Retinal pigment epithelial cell (primary cell): Measurements from ENCODE around the gene SLC43A1.

Experiments
- DNase-seq: peaks from one replicate; pipeline ENCODE4 v3.0.0-alpha.2; 2010; ENCODE audit warnings: low read depth
- H3K4me3 ChIP-seq: 2 replicates; pipeline ENCODE4 v1.5.1; 2011; ENCODE audit warnings: mild to moderate bottlenecking, low read length, control low read depth, moderate library complexity
- TF ChIP-seq, protein P1 (sequence below): conservative IDR thresholded peaks from 2 replicates; pipeline ENCODE4 v1.5.1; 2011; ENCODE audit warnings: low read depth, low read length, control low read depth, inconsistent platforms

SLC43A1 gene

GRCh38 chr11:57490456-57491248, 24.9 kb downstream of the SLC43A1 start:
- no peak for DNase-seq

GRCh38 chr11:57487920-57488659, 27.4 kb downstream of the SLC43A1 start:
- no peak for DNase-seq
- no peak overlapping the region for H3K4me3 ChIP-seq
- TF ChIP-seq, protein P1, sequence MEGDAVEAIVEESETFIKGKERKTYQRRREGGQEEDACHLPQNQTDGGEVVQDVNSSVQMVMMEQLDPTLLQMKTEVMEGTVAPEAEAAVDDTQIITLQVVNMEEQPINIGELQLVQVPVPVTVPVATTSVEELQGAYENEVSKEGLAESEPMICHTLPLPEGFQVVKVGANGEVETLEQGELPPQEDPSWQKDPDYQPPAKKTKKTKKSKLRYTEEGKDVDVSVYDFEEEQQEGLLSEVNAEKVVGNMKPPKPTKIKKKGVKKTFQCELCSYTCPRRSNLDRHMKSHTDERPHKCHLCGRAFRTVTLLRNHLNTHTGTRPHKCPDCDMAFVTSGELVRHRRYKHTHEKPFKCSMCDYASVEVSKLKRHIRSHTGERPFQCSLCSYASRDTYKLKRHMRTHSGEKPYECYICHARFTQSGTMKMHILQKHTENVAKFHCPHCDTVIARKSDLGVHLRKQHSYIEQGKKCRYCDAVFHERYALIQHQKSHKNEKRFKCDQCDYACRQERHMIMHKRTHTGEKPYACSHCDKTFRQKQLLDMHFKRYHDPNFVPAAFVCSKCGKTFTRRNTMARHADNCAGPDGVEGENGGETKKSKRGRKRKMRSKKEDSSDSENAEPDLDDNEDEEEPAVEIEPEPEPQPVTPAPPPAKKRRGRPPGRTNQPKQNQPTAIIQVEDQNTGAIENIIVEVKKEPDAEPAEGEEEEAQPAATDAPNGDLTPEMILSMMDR = no peak

More at GRCh38 chr11:57490456-57491248, 24.9 kb downstream of the SLC43A1 start:
- no peak overlapping the region for H3K4me3 ChIP-seq
- TF ChIP-seq, protein P1 = no peak

- no peak for DNase-seq
- TF ChIP-seq, protein P1 = no peak
- no peak overlapping the region for H3K4me3 ChIP-seq
Observed at GRCh38 chr11:57487021-57487778, 28.3 kb downstream of the SLC43A1 start.

GRCh38 chr11:57485217-57485990, 30.1 kb downstream of the SLC43A1 start:
- no peak overlapping the region for H3K4me3 ChIP-seq
- TF ChIP-seq, protein P1 = no peak
- DNase-seq = no peak

GRCh38 chr11:57484141-57484710, 31.3 kb downstream of the SLC43A1 start:
- no peak for DNase-seq
- no peak overlapping the region for H3K4me3 ChIP-seq
- TF ChIP-seq, protein P1 = no peak

DNA sequence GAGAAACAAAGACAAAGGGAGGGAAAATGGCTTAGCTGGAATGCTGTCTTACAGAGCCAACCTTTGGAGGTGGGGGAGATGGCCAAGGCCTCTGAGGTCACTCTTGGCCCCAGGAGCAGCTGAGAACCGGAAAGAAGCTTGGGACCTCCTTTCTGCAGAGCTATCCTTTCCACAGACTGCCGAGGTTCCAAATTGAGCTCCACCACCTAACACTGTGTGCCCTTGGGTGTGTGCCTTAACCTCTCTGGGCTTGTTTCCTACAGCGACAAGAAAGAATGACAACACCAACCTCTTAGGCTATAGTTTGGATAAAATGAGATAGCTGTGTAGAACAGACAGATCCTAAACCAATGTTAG, 32.0 kb downstream of the SLC43A1 start:
- DNase-seq = no peak
- TF ChIP-seq, protein P1 = no peak
- H3K4me3 ChIP-seq = no peak overlapping the region
